ENCODE results near the gene COX5A.
A peak's percentile ranks its signal among the peaks of the same experiment; 100 is the strongest.

Gene COX5A

GRCh38 chr15:74937590-74938371 is at the start of gene COX5A:
COX5A (minus strand) TSS chr15:74938073; CDS start chr15:74938014, 59 bp downstream.
- peak; percentile 91 for DNase-seq

- DNase-seq: no peak
Measured at GRCh38 chr15:74983725-74984231, 45.9 kb upstream of the COX5A start.

DNA sequence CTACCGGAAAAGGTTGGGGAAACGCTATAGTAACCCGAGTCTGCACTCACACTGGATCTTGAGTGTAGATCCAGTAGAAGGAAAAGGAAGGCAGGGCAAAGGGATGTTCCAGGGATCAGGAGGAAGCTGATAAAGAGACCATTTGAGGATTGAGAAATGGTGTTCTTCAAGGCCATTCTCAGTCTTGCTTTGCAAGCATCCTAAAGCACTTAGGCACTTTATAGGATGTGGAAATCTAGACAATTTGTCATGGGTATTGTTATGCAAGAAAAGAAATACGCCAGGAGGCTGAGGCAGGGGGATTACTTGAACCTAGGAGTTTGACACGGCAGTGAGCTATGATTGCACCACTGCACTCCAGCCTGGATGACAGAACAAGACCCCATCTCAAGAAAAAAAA is 44.3 kb upstream of the COX5A start:
- DNase-seq: no peak

DNA sequence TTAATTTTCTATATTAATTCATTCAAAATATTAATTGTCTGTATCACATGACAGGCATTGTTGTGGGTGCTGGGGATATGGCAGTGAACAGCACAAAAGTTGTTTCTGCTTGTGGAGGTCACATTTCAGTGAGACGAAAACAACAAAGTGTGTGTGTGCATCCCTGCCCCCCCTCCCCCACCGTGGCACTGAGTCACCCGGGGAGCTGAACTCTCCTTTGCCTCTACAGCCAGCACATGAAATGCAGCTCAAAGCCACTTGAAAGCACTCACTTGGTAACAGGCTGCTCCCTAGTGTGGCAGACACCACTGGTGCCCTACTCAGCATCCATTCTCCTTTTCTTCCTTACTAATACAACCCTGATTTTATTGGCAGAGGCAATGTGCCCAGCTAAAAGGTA is 40.6 kb upstream of the COX5A start:
- peak; percentile 49 for DNase-seq

DNA sequence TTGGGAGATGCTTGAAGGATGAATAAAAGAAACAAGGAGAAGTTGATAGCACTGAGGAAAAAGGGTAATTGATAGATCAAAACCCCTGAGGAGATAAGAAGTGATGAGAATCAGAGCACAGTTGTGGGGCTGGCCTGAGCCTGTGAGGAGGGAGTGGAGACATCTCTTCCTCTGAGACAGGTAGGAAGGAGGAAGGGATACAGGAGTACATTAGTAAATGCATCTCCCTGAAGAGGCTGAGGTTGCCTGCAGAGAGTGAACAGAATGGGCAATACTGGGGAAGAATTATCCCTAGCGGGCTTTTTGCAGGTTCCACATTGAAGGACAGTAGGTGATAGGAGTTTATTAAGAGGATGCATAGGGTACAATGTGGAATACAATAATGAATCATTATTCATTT is 40.2 kb upstream of the COX5A start:
- DNase-seq: no peak

DNA sequence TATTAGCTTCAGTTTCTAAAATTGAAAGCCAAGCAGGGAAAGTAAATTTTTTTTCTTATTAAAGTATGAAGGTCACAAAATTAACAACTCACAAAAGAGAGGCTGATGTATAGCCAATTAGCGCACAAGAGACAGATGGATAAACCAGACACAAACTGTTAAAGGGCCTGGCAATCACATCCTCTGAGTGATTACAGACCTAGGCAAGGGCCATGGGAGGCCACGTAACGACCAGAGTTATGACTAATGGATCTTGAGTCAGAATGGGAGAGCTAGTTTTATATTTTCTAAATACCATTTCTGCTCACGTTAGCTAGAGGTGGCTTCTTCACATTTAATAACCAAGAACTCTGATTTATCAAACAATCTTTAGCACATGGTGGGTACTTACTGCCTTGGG is 39.7 kb upstream of the COX5A start:
- no peak for DNase-seq

GRCh38 chr15:74976159-74976558 is 38.3 kb upstream of the COX5A start:
- no peak for DNase-seq

DNA sequence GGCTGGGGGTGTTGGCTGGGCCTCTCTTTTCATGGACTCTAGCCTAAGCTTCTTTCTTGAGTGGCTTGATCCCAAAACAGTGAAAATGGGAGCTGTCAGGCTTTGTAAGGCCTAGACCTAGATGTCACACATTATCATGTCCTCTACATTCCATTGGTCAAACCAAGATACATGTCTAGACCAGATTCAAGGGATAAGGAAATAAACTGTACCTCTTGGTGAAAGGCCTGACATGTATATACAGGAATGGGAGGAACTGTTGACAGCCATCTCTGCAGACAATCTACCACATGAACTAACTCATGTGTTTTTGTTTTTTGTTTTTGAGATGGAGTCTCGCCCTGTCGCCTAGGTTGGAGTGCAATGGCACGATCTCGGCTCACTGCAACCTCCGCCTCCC is 29.8 kb upstream of the COX5A start:
- no peak for DNase-seq

DNA sequence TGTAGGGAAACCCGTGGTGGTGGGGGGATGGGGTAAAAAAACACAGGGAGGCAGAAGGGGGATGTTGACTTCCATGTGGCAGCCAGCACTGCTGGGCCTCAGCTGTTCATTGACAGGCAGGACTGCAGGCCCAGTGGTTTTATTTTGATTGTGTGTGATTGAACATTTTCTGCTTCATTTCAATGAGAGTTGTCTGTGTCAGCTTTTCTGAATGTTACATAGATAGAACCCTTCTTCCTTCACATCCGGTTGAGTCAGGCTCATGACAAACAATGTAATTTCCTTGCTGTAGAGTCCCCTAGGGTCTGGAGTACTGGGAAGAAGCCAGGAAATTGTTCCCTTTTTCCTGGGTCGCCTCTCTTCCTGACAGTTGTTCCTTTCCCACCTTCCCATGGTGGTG is 26.9 kb upstream of the COX5A start:
- DNase-seq: no peak

DNA sequence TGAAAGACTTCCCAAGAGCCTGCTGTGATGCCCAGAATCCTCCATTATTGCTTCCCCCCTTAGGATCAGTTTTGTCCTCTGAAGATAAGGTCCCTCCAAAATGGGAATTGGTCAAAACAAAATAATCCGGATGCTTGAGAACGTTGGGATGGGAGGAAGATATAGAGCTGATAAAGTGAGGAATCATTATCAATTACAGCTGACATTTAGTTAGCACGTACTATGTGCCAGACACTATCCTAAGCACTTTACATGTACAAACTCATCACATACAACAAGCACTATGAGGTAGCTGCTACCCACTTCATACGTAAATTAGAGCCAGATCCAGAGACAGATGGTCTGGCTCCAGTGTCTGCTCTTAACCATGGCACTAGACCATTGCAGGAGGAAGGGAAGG is 25.3 kb upstream of the COX5A start:
- no peak for DNase-seq

GRCh38 chr15:74962671-74963070 is 24.8 kb upstream of the COX5A start:
- no peak for DNase-seq

GRCh38 chr15:74962219-74962618 is 24.3 kb upstream of the COX5A start:
- no peak for DNase-seq

GRCh38 chr15:74961616-74962015 is 23.7 kb upstream of the COX5A start:
- DNase-seq: no peak

DNA sequence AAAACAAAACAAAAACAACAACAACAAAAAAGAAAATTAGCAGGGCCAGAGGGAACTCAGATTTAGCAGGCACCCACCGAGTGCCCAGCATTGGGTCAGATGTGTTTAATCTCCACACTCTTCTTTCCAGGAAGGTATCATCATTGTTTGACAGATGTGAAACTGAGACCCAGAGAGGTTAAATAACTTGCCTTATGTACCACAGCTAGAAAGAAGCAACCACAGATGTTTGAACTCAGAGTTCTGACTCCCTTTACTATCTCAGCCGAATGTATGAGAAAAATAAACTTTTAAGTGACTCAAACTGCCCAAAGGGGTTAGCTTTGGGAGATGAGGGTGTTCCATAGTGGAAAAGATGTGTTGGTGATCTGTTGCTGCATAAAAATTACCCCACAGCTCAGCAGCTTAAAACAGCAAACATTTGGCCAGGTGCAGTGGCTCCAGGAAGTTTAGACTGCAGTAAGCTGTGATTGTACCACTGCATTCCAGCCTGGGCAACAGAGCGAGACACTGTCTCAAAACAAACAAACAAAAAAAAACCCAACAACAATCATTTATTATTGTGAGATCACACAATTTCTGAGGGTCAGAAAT is 23.2 kb upstream of the COX5A start:
- no peak for DNase-seq

- DNase-seq: no peak
Measured at GRCh38 chr15:74960286-74960685, 22.4 kb upstream of the COX5A start.

DNA sequence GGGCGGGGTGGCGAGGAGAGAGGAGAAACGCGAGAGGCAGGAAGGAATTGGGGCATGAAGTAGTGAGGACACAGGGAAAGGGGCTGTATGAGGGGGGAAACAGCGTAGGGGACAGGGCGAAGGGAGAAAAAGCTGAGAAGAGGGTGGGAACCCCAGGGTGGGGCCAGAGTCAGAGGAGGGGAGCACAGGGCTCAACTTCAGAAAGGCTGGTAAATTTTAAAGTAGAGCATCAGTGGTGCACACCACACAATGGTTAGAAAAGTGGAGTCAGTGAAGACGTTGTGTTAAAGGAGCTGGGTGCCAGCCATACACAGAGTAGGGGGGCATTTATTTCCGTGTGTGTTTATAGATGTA is 21.7 kb upstream of the COX5A start:
- DNase-seq: no peak

- DNase-seq: no peak
Measured at GRCh38 chr15:74958908-74959585, 21.2 kb upstream of the COX5A start.

GRCh38 chr15:74958320-74958907 is 20.5 kb upstream of the COX5A start:
- no peak for DNase-seq

DNA sequence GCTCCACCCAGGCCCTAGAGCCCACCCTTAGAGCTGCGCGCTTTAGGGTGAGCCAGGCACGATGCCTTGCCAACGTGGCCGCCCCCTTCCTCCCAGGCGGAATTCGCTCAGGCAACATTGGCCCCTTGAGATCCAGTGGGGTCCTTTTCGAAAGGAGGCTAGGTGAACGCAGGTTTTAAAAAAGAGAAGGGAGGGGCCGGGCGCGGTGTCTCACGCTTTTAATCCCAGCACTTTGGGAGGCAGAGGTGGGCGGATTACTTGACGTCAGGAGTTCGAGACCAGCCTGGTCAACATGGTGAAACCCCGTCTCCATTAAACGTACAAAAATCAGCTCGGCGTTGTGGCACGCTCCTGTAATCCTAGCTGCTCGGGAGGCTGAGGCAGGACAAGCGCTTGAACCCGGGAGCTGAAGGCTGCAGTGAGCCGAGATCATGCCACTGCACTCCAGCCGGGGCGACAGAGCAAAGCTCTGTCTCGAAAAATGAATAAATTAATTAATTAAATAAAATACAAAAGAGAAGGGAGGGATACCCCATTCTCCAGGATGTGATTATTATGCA is 19.7 kb upstream of the COX5A start:
- no peak for DNase-seq

- peak; percentile 35 for DNase-seq
Measured at GRCh38 chr15:74956648-74957475, 19.0 kb upstream of the COX5A start, which contains the start of gene RPP25. RPP25 (minus strand) TSS chr15:74956772; CDS start chr15:74956583, 189 bp downstream.

- no peak for DNase-seq
Measured at GRCh38 chr15:74955796-74956647, 18.1 kb upstream of the COX5A start.
